ENCODE measurements around the gene LHFPL6.

The LHFPL6 gene

GRCh38 chr13:39389013-39389412 lies 214.0 kb downstream of the LHFPL6 start:
- TF ChIP-seq MAX (IDR thresholded peaks at IDR 0.05; ENCODE audit: low read depth, low read length) (no peak), MYC (IDR thresholded peaks at IDR 0.05; ENCODE audit: low read depth, low read length) (no peak), POLR2A (IDR thresholded peaks at IDR 0.05; ENCODE audit: extremely low read depth, insufficient read length) (no peak), CTCF (IDR thresholded peaks at IDR 0.05; ENCODE audit: low read depth, low read length) (no peak)
- no peak overlapping the region for H3K4me3 ChIP-seq (ENCODE audit: low read depth, low read length)
- DNase-seq (ENCODE audit: low read depth) = no peak

GRCh38 chr13:39385621-39386231 lies 217.3 kb downstream of the LHFPL6 start:
- no peak for DNase-seq (ENCODE audit: low read depth)
- TF ChIP-seq CTCF (IDR thresholded peaks at IDR 0.05; ENCODE audit: low read depth, low read length) (no peak), MAX (IDR thresholded peaks at IDR 0.05; ENCODE audit: low read depth, low read length) (no peak), POLR2A (IDR thresholded peaks at IDR 0.05; ENCODE audit: extremely low read depth, insufficient read length) (no peak), MYC (IDR thresholded peaks at IDR 0.05; ENCODE audit: low read depth, low read length) (no peak)
- H3K4me3 ChIP-seq (ENCODE audit: low read depth, low read length) = no peak overlapping the region

- DNase-seq (ENCODE audit: low read depth) = no peak
- TF ChIP-seq POLR2A (IDR thresholded peaks at IDR 0.05; ENCODE audit: extremely low read depth, insufficient read length) (no peak), CTCF (IDR thresholded peaks at IDR 0.05; ENCODE audit: low read depth, low read length) (no peak), MAX (IDR thresholded peaks at IDR 0.05; ENCODE audit: low read depth, low read length) (no peak)
- H3K4me3 ChIP-seq (ENCODE audit: low read depth, low read length) = no peak overlapping the region
Measured at GRCh38 chr13:39385154-39385553, 217.8 kb downstream of the LHFPL6 start.

- no peak for TF ChIP-seq MYC (IDR thresholded peaks at IDR 0.05; ENCODE audit: low read depth, low read length)
- no peak for TF ChIP-seq POLR2A (IDR thresholded peaks at IDR 0.05; ENCODE audit: extremely low read depth, insufficient read length)
- TF ChIP-seq MAX (IDR thresholded peaks at IDR 0.05; ENCODE audit: low read depth, low read length) = no peak
- TF ChIP-seq CTCF (IDR thresholded peaks at IDR 0.05; ENCODE audit: low read depth, low read length) = no peak
- no peak for DNase-seq (ENCODE audit: low read depth)
- H3K4me3 ChIP-seq (ENCODE audit: low read depth, low read length) = no peak overlapping the region
Measured at GRCh38 chr13:39381456-39381855, 221.5 kb downstream of the LHFPL6 start.

- no peak for DNase-seq (ENCODE audit: low read depth)
- no peak for TF ChIP-seq CTCF (IDR thresholded peaks at IDR 0.05; ENCODE audit: low read depth, low read length)
- TF ChIP-seq MYC (IDR thresholded peaks at IDR 0.05; ENCODE audit: low read depth, low read length) = no peak
- no peak for TF ChIP-seq POLR2A (IDR thresholded peaks at IDR 0.05; ENCODE audit: extremely low read depth, insufficient read length)
- TF ChIP-seq MAX (IDR thresholded peaks at IDR 0.05; ENCODE audit: low read depth, low read length) = no peak
- H3K4me3 ChIP-seq (ENCODE audit: low read depth, low read length) = no peak overlapping the region
Measured at GRCh38 chr13:39379667-39380655, 223.0 kb downstream of the LHFPL6 start.
